HepG2 (cell line): ENCODE data around the gene B4GALT3. TPM values are rescaled to one million over a fixed set of nuclear protein-coding genes. Genes with fewer than 3 reads are reported as not detected.

Experiments
- FOXK1 ChIP-seq: sonication (generic); formaldehyde crosslinking; IDR thresholded peaks from 2 replicates; pipeline ENCODE4 v1.4.0; 2020; ENCODE audit warnings: low read depth, missing genetic modification reagents, borderline replicate concordance
- GTF2F1 ChIP-seq: fragments of 150-350 bp; IDR thresholded peaks from 2 replicates; pipeline ENCODE4 v1.6.1; 2014; ENCODE audit warnings: low read length
- IKZF4 ChIP-seq: sonication (generic); formaldehyde crosslinking; IDR thresholded peaks from 2 replicates; pipeline ENCODE4 v1.5.1; 2020; ENCODE audit warnings: borderline replicate concordance, mild to moderate bottlenecking, low read depth, missing genetic modification reagents; ENCODE audit errors: not compliant biosample characterization
- MTF1 ChIP-seq: sonication (generic); formaldehyde crosslinking; IDR thresholded peaks from 2 replicates; pipeline ENCODE4 v1.5.0; 2020; ENCODE audit warnings: missing genetic modification reagents
- NFIC ChIP-seq: IDR thresholded peaks from 2 replicates; pipeline ENCODE4 v1.6.1; 2012; ENCODE audit warnings: mild to moderate bottlenecking, low read length, inconsistent platforms
- NFRKB ChIP-seq: fragments of 450-650 bp; IDR thresholded peaks from 2 replicates; pipeline ENCODE4 v1.6.1; 2017
- POGZ ChIP-seq: sonication (generic); formaldehyde crosslinking; IDR thresholded peaks from 2 replicates; pipeline ENCODE4 v1.4.0; 2020; ENCODE audit warnings: mild to moderate bottlenecking, missing genetic modification reagents
- RCOR2 ChIP-seq: IDR thresholded peaks from 2 replicates; pipeline ENCODE4 v1.6.1; 2016; ENCODE audit warnings: missing biosample characterization, missing genetic modification reagents
- WIZ ChIP-seq: sonication (generic); formaldehyde crosslinking; IDR thresholded peaks from 2 replicates; pipeline ENCODE4 v1.5.1; 2020; ENCODE audit warnings: mild to moderate bottlenecking, missing genetic modification reagents
- XRCC5 ChIP-seq: fragments of 200-400 bp; formaldehyde crosslinking; optimal IDR thresholded peaks from 2 replicates; pipeline ENCODE3; 2017; ENCODE audit warnings: mild to moderate bottlenecking, low read length
- ZKSCAN5 ChIP-seq: sonication (generic); formaldehyde crosslinking; IDR thresholded peaks from 2 replicates; pipeline ENCODE4 v1.5.1; 2020; ENCODE audit warnings: mild to moderate bottlenecking, missing genetic modification reagents
- ZNF20 ChIP-seq: sonication (generic); formaldehyde crosslinking; IDR thresholded peaks from 2 replicates; pipeline ENCODE4 v1.4.0; 2020; ENCODE audit warnings: mild to moderate bottlenecking, moderate library complexity, missing genetic modification reagents
- ZNF251 ChIP-seq: sonication (generic); formaldehyde crosslinking; IDR thresholded peaks from 2 replicates; pipeline ENCODE4 v1.9.0; 2021; ENCODE audit warnings: mild to moderate bottlenecking, missing genetic modification reagents
- ZNF3 ChIP-seq: IDR thresholded peaks from 2 replicates; pipeline ENCODE4 v1.7.0; 2017; ENCODE audit warnings: inconsistent platforms
- ZNF331 ChIP-seq: sonication (generic); formaldehyde crosslinking; IDR thresholded peaks from 2 replicates; pipeline ENCODE4 v1.4.0; 2020; ENCODE audit warnings: missing genetic modification reagents
- ZNF549 ChIP-seq: sonication (generic); formaldehyde crosslinking; IDR thresholded peaks from 2 replicates; pipeline ENCODE4 v1.5.0; 2020; ENCODE audit warnings: missing genetic modification reagents
- ZNF605 ChIP-seq: sonication (generic); formaldehyde crosslinking; IDR thresholded peaks from 2 replicates; pipeline ENCODE4 v1.8.0; 2022; ENCODE audit warnings: mild to moderate bottlenecking, missing genetic modification reagents
- ZNF879 ChIP-seq: sonication (generic); formaldehyde crosslinking; IDR thresholded peaks from 2 replicates; pipeline ENCODE4 v1.8.1; 2023; ENCODE audit warnings: missing genetic modification reagents
- ZSCAN12 ChIP-seq: sonication (generic); formaldehyde crosslinking; IDR thresholded peaks from 2 replicates; pipeline ENCODE4 v1.9.0; 2021; ENCODE audit warnings: mild to moderate bottlenecking, missing genetic modification reagents
- polyA plus RNA-seq, 8 experiments: library from polyadenylated mRNA; depleted of rRNA in 3 of 8; stranded (reverse) in 7 of 8; unstranded in 1 of 8; fragments of >200 nt; fragmentation: Illumina TruSeq in 4 of 8; extraction: Trizol in 4 of 8; gene quantifications; 2 replicates each; pipeline versions ENCODE4 v1.2.1 to v1.2.3, GENCODE V29; 2011 to 2016; ENCODE audit warnings: low read depth in 4 of 8, missing spikeins in 1 of 8, mixed read lengths in 1 of 8; ENCODE audit not compliant: insufficient read depth in 1 of 8
- total RNA-seq, 5 experiments: library from RNA; depleted of rRNA; stranded (reverse); fragments of >200 nt; fragmentation: Illumina TruSeq; extraction: Trizol; gene quantifications; 2 replicates each; pipeline ENCODE4 v1.2.3, GENCODE V29; 2016; ENCODE audit warnings: low read depth in 1 of 5
- TF ChIP-seq, protein P1 (sequence below): IDR thresholded peaks from 2 replicates; pipeline ENCODE4 v1.6.1; 2012; ENCODE audit warnings: inconsistent platforms
- TF ChIP-seq, protein P2 (sequence below): IDR thresholded peaks from 2 replicates; pipeline ENCODE4 v1.6.1; 2016; ENCODE audit warnings: mild to moderate bottlenecking, missing biosample characterization, missing genetic modification reagents
- TF ChIP-seq, protein P3 (sequence below): sonication (generic); formaldehyde crosslinking; IDR thresholded peaks from 2 replicates; pipeline ENCODE4 v1.4.0; 2020; ENCODE audit warnings: missing genetic modification reagents, borderline replicate concordance
- TF ChIP-seq, protein P4 (sequence below): sonication (generic); formaldehyde crosslinking; IDR thresholded peaks from 2 replicates; pipeline ENCODE4 v1.4.0; 2020; ENCODE audit warnings: missing genetic modification reagents
- TF ChIP-seq, protein P5 (sequence below): sonication (generic); formaldehyde crosslinking; IDR thresholded peaks from 2 replicates; pipeline ENCODE4 v1.8.0; 2022; ENCODE audit warnings: missing genetic modification reagents, mild to moderate bottlenecking, borderline replicate concordance

B4GALT3 gene
- total and polyA plus RNA-seq, 2 of the 13 experiments (the other 11 are each of a cell fraction or from before 2014, with no cell fraction given) = 35.6 to 40.4 TPM

DNA sequence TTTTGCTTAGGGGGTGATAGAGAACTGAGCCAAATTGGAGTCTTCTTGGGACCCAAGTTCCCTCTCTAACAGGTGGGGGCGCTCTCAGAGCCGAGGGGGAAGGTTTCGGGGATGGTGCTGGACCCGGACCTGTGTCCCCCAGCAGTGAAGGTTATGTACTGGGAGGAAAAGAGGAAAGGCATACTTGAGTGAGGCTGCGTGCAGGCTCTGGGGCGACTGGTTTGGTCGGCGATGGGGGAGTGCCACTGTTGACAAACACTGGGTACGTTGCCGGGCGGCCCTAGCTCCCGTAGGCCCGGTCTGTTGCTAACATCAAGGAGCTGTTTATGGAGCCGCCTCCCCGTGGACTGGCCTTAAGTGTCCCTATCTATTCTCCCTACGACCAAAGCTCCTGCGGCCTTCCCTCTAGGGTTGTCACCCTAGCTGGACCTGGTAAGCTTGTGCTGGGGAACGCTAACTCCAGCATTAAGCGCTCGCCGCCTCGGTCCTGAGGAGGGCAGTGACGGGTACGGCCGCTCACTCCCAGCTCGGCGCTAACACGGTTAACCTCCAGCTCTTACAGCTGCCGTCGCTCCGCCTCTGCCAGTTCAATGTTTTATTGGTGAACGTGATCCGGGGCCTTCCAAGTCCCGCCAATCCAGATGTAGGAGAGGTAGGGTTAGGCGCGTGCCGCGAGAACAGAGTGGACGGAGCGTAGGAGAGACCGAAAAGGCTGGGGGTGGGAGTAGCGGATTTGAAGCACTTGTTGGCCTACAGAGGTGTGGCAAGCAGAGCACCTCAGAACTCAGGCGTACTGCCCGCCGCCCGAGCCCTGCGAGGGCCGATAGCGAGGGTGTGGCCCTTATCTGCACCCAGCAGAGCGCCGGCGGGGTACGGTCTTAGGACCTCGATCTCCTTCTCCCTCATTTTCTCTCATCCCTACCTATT lies 11.3 kb downstream of the B4GALT3 start, which contains the start of gene PPOX (continued):
- no peak for TF ChIP-seq ZNF251 (CRISPR knock-in tag)
- no peak for TF ChIP-seq ZSCAN12 (CRISPR knock-in tag)
- TF ChIP-seq, protein P1, sequence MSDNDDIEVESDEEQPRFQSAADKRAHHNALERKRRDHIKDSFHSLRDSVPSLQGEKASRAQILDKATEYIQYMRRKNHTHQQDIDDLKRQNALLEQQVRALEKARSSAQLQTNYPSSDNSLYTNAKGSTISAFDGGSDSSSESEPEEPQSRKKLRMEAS = peak; percentile 72; the same call in 1 of the 2 replicates
- no peak for TF ChIP-seq WIZ (CRISPR knock-in tag)
- TF ChIP-seq, protein P2, sequence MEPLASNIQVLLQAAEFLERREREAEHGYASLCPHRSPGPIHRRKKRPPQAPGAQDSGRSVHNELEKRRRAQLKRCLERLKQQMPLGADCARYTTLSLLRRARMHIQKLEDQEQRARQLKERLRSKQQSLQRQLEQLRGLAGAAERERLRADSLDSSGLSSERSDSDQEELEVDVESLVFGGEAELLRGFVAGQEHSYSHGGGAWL (CRISPR knock-in tag) = peak; percentile 55; the same call in 1 of the 2 replicates
- no peak for TF ChIP-seq RCOR2 (CRISPR knock-in tag)
- peak; percentile 94 for TF ChIP-seq XRCC5
- peak; percentile 83 for TF ChIP-seq POGZ (CRISPR knock-in tag)
- no peak for TF ChIP-seq ZKSCAN5 (CRISPR knock-in tag)
- peak; percentile 40; the same call in 1 of the 2 replicates for TF ChIP-seq ZNF605
- TF ChIP-seq, protein P3, sequence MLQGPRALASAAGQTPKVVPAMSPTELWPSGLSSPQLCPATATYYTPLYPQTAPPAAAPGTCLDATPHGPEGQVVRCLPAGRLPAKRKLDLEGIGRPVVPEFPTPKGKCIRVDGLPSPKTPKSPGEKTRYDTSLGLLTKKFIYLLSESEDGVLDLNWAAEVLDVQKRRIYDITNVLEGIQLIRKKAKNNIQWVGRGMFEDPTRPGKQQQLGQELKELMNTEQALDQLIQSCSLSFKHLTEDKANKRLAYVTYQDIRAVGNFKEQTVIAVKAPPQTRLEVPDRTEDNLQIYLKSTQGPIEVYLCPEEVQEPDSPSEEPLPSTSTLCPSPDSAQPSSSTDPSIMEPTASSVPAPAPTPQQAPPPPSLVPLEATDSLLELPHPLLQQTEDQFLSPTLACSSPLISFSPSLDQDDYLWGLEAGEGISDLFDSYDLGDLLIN (CRISPR knock-in tag) = no peak
- TF ChIP-seq ZNF331 (CRISPR knock-in tag) = no peak
- TF ChIP-seq MTF1 (CRISPR knock-in tag) = no peak
- no peak for TF ChIP-seq GTF2F1
- TF ChIP-seq, protein P4, sequence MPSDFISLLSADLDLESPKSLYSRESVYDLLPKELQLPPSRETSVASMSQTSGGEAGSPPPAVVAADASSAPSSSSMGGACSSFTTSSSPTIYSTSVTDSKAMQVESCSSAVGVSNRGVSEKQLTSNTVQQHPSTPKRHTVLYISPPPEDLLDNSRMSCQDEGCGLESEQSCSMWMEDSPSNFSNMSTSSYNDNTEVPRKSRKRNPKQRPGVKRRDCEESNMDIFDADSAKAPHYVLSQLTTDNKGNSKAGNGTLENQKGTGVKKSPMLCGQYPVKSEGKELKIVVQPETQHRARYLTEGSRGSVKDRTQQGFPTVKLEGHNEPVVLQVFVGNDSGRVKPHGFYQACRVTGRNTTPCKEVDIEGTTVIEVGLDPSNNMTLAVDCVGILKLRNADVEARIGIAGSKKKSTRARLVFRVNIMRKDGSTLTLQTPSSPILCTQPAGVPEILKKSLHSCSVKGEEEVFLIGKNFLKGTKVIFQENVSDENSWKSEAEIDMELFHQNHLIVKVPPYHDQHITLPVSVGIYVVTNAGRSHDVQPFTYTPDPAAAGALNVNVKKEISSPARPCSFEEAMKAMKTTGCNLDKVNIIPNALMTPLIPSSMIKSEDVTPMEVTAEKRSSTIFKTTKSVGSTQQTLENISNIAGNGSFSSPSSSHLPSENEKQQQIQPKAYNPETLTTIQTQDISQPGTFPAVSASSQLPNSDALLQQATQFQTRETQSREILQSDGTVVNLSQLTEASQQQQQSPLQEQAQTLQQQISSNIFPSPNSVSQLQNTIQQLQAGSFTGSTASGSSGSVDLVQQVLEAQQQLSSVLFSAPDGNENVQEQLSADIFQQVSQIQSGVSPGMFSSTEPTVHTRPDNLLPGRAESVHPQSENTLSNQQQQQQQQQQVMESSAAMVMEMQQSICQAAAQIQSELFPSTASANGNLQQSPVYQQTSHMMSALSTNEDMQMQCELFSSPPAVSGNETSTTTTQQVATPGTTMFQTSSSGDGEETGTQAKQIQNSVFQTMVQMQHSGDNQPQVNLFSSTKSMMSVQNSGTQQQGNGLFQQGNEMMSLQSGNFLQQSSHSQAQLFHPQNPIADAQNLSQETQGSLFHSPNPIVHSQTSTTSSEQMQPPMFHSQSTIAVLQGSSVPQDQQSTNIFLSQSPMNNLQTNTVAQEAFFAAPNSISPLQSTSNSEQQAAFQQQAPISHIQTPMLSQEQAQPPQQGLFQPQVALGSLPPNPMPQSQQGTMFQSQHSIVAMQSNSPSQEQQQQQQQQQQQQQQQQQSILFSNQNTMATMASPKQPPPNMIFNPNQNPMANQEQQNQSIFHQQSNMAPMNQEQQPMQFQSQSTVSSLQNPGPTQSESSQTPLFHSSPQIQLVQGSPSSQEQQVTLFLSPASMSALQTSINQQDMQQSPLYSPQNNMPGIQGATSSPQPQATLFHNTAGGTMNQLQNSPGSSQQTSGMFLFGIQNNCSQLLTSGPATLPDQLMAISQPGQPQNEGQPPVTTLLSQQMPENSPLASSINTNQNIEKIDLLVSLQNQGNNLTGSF (CRISPR knock-in tag) = no peak
- TF ChIP-seq FOXK1 (CRISPR knock-in tag) = peak; percentile 39
- TF ChIP-seq NFIC = no peak
- TF ChIP-seq, protein P5, sequence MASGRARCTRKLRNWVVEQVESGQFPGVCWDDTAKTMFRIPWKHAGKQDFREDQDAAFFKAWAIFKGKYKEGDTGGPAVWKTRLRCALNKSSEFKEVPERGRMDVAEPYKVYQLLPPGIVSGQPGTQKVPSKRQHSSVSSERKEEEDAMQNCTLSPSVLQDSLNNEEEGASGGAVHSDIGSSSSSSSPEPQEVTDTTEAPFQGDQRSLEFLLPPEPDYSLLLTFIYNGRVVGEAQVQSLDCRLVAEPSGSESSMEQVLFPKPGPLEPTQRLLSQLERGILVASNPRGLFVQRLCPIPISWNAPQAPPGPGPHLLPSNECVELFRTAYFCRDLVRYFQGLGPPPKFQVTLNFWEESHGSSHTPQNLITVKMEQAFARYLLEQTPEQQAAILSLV (CRISPR knock-in tag) = no peak
- no peak for TF ChIP-seq ZNF879 (CRISPR knock-in tag)
- TF ChIP-seq ZNF549 (CRISPR knock-in tag) = no peak
- no peak for TF ChIP-seq IKZF4 (CRISPR knock-in tag)
- TF ChIP-seq ZNF20 (CRISPR knock-in tag) = no peak
- TF ChIP-seq NFRKB = no peak
- no peak for TF ChIP-seq ZNF3 (CRISPR knock-in tag)
